ENCODE data around the gene HECTD3. TPM values are rescaled to one million over a fixed set of nuclear protein-coding genes. Genes with fewer than 3 reads are reported as not detected.
A peak's percentile ranks its signal among the peaks of the same experiment; 100 is the strongest.

HECTD3 gene
- total RNA-seq, 1 donor from 2014 or later, result 36.6 TPM

DNA sequence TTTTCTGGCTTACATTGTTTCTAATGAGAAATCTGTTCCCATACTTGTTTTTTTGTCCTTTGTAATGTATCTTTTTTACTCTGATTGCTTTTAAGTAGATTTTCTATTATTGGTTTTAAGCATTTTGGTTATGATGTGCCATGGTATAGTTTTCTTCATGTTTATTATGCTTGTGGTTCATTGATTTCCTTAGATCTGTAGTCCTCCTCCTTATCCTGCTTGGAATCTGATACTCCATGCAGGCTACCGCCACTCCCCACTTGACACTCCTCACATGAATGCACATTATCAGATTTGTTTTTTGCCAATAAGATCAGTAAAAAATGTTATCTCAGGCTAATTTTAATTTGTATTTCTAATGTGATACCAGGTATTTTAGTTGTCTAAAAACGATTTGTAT, 21.7 kb upstream of the HECTD3 start:
- no peak for DNase-seq (ENCODE audit: low read depth)
- no peak overlapping the region for H3K4me3 ChIP-seq (ENCODE audit: low read depth, low read length)
- TF ChIP-seq, protein P1, sequence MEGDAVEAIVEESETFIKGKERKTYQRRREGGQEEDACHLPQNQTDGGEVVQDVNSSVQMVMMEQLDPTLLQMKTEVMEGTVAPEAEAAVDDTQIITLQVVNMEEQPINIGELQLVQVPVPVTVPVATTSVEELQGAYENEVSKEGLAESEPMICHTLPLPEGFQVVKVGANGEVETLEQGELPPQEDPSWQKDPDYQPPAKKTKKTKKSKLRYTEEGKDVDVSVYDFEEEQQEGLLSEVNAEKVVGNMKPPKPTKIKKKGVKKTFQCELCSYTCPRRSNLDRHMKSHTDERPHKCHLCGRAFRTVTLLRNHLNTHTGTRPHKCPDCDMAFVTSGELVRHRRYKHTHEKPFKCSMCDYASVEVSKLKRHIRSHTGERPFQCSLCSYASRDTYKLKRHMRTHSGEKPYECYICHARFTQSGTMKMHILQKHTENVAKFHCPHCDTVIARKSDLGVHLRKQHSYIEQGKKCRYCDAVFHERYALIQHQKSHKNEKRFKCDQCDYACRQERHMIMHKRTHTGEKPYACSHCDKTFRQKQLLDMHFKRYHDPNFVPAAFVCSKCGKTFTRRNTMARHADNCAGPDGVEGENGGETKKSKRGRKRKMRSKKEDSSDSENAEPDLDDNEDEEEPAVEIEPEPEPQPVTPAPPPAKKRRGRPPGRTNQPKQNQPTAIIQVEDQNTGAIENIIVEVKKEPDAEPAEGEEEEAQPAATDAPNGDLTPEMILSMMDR (conservative IDR thresholded peaks at IDR 0.05; ENCODE audit: low read depth, low read length), result no peak

DNA sequence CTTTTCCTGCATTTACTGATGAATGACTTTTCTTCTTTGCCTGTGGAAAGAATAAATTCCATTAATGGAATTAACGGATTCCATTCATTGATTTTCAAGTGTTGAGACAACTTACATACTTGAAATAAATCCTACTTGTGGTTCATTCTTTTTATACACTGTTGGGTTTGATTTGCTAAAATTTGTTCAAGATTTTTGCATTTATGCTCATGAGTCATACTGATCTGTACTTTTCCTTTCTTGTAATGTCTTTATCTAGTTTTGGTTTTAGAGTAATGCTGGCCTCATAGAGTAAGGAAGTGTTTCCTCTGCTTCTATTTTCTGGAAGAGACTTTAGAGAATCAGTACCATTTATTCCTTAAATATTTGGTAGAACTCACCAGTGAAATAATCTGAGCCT, 15.3 kb upstream of the HECTD3 start:
- TF ChIP-seq, protein P1 (conservative IDR thresholded peaks at IDR 0.05; ENCODE audit: low read depth, low read length), result no peak
- H3K4me3 ChIP-seq (ENCODE audit: low read depth, low read length), result no peak overlapping the region
- DNase-seq (ENCODE audit: low read depth), result no peak

DNA sequence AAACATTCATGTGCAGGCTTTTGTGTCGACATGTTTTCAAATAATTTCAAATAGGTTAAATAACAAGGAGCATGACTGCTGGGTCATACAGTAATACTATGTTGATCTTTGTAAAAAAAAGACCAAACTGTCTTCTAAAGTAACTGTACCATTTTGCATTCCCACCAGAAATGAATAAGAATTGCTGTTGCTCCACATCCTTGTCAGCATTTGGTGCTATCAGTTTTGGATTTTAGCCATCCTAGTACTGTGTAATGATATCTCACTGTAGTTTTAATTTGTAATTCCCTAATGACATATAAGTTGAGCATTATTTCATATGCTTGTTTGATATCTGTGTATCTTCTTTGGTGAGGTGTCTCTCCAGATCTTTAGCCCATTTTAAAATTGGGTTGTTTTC, 12.5 kb upstream of the HECTD3 start:
- no peak overlapping the region for H3K4me3 ChIP-seq (ENCODE audit: low read depth, low read length)
- TF ChIP-seq, protein P1 (conservative IDR thresholded peaks at IDR 0.05; ENCODE audit: low read depth, low read length), result no peak
- no peak for DNase-seq (ENCODE audit: low read depth)

DNA sequence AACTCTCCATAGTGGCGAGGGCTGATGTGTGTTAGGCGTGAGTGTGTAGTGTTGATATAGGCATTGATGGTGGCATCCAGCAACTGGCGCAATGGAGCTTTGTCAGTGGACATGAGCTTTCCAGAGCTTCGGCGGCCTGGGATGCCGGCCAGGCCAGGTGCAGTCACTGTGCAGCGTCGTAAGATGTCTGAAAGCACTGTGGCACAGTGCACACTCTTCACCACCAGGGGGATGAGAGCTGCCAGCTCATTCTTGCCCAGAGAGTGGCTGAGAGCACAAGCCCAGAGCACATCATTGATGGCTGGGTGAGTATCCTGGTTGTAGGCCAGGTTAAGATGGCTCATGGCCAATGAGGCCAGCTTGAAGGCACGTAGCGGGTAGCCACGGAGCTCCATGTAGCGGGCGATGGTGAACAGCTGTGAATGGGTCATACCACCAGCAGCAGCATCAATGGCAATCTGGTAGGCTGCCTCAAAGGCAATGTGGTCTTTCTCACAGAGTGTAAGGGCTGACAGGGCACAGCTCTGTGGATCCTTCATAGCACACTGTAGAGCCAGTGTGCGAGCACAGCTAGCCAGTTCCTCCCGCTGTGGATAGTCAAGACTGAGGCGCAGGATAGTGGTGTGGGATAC, 7.6 kb upstream of the HECTD3 start:
- TF ChIP-seq, protein P1 (conservative IDR thresholded peaks at IDR 0.05; ENCODE audit: low read depth, low read length), result peak; percentile 89
- DNase-seq (ENCODE audit: low read depth), result peak; percentile 15
- H3K4me3 ChIP-seq (ENCODE audit: low read depth, low read length), result no peak overlapping the region

DNA sequence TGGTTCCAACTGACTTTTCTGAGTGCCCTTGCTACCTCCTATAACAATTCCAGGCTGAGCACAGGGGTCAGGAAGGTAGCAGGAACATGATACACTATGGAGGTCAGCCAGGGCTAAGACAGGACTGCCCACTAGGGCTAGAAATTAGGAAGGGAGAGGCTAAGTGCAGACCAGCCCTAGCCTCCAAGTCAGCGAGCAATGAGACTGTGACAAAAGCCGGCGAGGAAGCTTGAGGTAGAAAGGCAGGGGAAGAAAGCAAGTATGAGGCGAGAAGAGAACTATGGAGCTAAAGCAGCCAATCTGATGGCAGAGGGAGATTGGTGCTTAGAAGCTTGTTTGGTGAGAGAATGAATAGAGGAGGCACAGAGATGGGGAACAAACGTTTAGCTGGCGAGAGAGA, 5.6 kb upstream of the HECTD3 start:
- TF ChIP-seq, protein P1 (conservative IDR thresholded peaks at IDR 0.05; ENCODE audit: low read depth, low read length), result no peak

DNA sequence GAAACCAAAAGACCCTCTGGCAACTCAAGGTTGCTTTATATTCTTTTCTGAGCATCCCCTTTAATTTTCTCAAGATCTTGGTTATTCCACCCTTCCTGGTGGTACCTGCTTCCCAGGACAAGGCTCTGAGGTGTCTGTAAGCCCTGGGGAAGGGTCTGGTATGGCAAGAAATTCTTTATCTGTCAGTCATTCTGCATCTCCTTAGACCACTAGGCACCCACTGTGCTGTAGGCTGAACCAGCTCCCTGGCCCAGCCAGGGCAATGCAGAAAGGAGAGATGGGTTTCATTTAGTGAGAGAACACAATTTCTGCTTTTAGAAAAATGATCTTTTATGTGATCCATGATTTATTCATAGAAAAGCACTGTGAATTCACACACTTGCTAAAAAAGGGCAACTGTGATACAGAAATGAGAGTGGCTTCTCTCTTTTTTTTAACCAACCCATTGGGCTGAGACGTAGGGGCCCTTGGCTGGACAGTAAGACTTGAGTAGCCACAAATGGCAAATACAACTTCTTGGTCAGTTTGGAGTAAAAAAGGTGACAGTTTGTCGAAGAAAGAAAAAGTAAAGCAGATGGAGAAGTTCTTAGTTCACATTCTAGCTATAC, 5.1 kb upstream of the HECTD3 start:
- H3K4me3 ChIP-seq (ENCODE audit: low read depth, low read length), result no peak overlapping the region

More for the DNA sequence above, 5.6 kb upstream of the HECTD3 start:
- no peak for DNase-seq (ENCODE audit: low read depth)
- no peak overlapping the region for H3K4me3 ChIP-seq (ENCODE audit: low read depth, low read length)

More for the DNA sequence above, 5.1 kb upstream of the HECTD3 start:
- DNase-seq (ENCODE audit: low read depth), result no peak
- TF ChIP-seq, protein P1 (conservative IDR thresholded peaks at IDR 0.05; ENCODE audit: low read depth, low read length), result no peak

Measured in epithelial cell of proximal tubule (primary cell).